VCaP (cell line): ENCODE data around the gene DGKI.

ENCODE experiments used
- H3K27ac ChIP-seq: fragments of 450-650 bp; 2 replicates; pipeline ENCODE4 v1.5.1; 2017
- CTCF ChIP-seq: fragments of 450-650 bp; conservative IDR thresholded peaks from 2 replicates; pipeline ENCODE4 v1.5.1; 2017; ENCODE audit warnings: mild to moderate bottlenecking, moderate library complexity

DGKI gene

GRCh38 chr7:137538361-137538762 lies 308.4 kb downstream of the DGKI start:
- no peak for TF ChIP-seq CTCF
- no peak overlapping the region for H3K27ac ChIP-seq

- no peak overlapping the region for H3K27ac ChIP-seq
- no peak for TF ChIP-seq CTCF
Measured at GRCh38 chr7:137535579-137535978, 311.2 kb downstream of the DGKI start.

- H3K27ac ChIP-seq = no peak overlapping the region
- TF ChIP-seq CTCF = no peak
Measured at GRCh38 chr7:137531671-137532070, 315.1 kb downstream of the DGKI start.

- no peak overlapping the region for H3K27ac ChIP-seq
- TF ChIP-seq CTCF = no peak
Measured at GRCh38 chr7:137527634-137528033, 319.1 kb downstream of the DGKI start.

- no peak for TF ChIP-seq CTCF
- H3K27ac ChIP-seq = no peak overlapping the region
Measured at GRCh38 chr7:137523171-137523570, 323.6 kb downstream of the DGKI start.

GRCh38 chr7:137521451-137521850 lies 325.3 kb downstream of the DGKI start:
- no peak for TF ChIP-seq CTCF
- H3K27ac ChIP-seq = no peak overlapping the region

GRCh38 chr7:137519947-137520346 lies 326.8 kb downstream of the DGKI start:
- H3K27ac ChIP-seq = no peak overlapping the region
- TF ChIP-seq CTCF = no peak
